Right lobe of liver (tissue), 4 donors: ENCODE measurements around the gene NPR3.

Experiments
- CTCF ChIP-seq, 4 donors: fragments of 200-600 bp in 3 of 4; fragments of 450-650 bp in 1 of 4; IDR thresholded peaks; one replicate each; pipeline versions ENCODE4 v1.5.1 to v1.8.0; 2016 to 2022; ENCODE audit warnings: antibody characterized with exemption in 4 of 4, mild to moderate bottlenecking in 2 of 4
- POLR2A ChIP-seq: fragments of 450-650 bp; IDR thresholded peaks from one replicate; pipeline ENCODE4 v1.6.1; 2017; ENCODE audit warnings: antibody characterized with exemption, mild to moderate bottlenecking
- donor health status: DM: no; HTN: no; CAD: no.
- donor health status: DM: no; HTN: no; CAD: no.
- donor health status: DM: no; HTN: yes; CAD: no.

- TF ChIP-seq CTCF (IDR thresholded peaks at IDR 0.05) (no peak), POLR2A (no peak)
Measured at GRCh38 chr5:32690666-32691065, 20.5 kb upstream of the NPR3 start.
